ENCODE results near the gene CNBP. TPM values are rescaled to one million over a fixed set of nuclear protein-coding genes. Genes with fewer than 3 reads are reported as not detected.

CNBP gene
- total and polyA plus RNA-seq, 2 donors (not counting 1 experiment from before 2014, with no cell fraction given): 317 to 369 TPM

DNA sequence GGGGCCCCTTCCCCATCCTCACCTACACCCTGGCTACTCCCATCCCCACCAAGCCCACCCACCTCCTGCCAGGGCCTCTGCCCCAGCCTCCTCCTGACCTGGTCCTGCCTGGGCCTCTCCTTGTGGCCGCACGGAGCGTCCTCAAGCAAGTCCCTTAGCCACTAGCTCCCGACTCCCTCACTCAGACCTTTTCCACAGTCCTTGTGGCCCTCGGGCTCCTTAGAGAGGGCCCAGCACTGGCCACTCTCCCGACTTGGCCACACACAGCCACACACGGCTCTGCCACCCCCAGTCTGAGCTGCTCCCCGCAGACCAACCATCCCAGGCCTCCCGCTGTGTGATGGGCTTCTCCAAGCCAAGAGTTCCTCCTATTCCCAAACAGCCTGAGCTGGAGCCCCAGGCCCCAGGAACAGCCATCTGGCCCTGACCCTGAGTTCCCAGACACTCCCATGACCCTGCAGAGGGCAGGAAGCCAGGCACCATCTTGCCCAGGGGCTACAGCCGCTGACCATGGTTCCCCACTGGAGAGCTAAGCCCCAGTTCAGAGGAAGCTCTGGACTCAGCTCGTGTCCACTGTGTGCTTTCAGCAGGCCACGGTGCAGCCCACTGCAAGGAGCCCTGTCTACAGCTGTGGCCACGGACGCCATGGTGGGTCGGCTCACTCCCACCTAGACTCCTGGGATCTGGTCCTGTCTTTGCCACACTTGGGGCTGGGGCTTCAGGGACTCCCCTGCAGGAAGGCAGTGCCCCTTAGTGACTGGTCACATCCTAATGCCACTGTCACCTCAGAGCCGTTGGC is 55.1 kb downstream of the CNBP start:
- Histone ChIP-seq H3K4me1 (ENCODE audit: control insufficient read depth, extremely low read depth, insufficient read depth, low read length) (peaks cover 4% of the 10 kb centered on the region), H4K20me1 (ENCODE audit: control insufficient read depth, extremely low read depth, insufficient read depth, low read length) (no peaks in the 10 kb centered on the region), H3K9ac (ENCODE audit: insufficient read depth, low read length) (no peak overlapping the region), H2AFZ (ENCODE audit: low read length) (no peak overlapping the region), H3K9me3 (ENCODE audit: control insufficient read depth, insufficient read depth, low read depth, low read length) (no peaks in the 10 kb centered on the region), H3K27ac (ENCODE audit: insufficient read depth, low read length) (no peak overlapping the region), H3K36me3 (ENCODE audit: control insufficient read depth, insufficient read depth, low read length) (peaks cover 18% of the 10 kb centered on the region), H3K79me2 (ENCODE audit: control insufficient read depth, insufficient read depth, low read length) (no peaks in the 10 kb centered on the region), H3K27me3 (ENCODE audit: control insufficient read depth, insufficient read depth, low read length) (no peaks in the 10 kb centered on the region), H3K4me3 (replicated peaks in 1 of 4; ENCODE audit: control extremely low read depth in 1 of 4, insufficient read depth in 1 of 4, low read depth in 3 of 4, low read length in 4 of 4) (no peak overlapping the region), H3K4me2 (ENCODE audit: extremely low read depth, insufficient read depth, low read length) (no peak overlapping the region)
- no peak for DNase-seq (ENCODE audit: low read depth in 2 of 2)
- TF ChIP-seq, protein P1, sequence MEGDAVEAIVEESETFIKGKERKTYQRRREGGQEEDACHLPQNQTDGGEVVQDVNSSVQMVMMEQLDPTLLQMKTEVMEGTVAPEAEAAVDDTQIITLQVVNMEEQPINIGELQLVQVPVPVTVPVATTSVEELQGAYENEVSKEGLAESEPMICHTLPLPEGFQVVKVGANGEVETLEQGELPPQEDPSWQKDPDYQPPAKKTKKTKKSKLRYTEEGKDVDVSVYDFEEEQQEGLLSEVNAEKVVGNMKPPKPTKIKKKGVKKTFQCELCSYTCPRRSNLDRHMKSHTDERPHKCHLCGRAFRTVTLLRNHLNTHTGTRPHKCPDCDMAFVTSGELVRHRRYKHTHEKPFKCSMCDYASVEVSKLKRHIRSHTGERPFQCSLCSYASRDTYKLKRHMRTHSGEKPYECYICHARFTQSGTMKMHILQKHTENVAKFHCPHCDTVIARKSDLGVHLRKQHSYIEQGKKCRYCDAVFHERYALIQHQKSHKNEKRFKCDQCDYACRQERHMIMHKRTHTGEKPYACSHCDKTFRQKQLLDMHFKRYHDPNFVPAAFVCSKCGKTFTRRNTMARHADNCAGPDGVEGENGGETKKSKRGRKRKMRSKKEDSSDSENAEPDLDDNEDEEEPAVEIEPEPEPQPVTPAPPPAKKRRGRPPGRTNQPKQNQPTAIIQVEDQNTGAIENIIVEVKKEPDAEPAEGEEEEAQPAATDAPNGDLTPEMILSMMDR (conservative IDR thresholded peaks at IDR 0.05 in 1 of 2, IDR thresholded peaks at IDR 0.05 in 1 of 2; ENCODE audit: low read depth in 1 of 2, low read length in 2 of 2): no peak
- no peak for TF ChIP-seq EZH2 (IDR thresholded peaks at IDR 0.05; ENCODE audit: low read length, missing control alignments)

DNA sequence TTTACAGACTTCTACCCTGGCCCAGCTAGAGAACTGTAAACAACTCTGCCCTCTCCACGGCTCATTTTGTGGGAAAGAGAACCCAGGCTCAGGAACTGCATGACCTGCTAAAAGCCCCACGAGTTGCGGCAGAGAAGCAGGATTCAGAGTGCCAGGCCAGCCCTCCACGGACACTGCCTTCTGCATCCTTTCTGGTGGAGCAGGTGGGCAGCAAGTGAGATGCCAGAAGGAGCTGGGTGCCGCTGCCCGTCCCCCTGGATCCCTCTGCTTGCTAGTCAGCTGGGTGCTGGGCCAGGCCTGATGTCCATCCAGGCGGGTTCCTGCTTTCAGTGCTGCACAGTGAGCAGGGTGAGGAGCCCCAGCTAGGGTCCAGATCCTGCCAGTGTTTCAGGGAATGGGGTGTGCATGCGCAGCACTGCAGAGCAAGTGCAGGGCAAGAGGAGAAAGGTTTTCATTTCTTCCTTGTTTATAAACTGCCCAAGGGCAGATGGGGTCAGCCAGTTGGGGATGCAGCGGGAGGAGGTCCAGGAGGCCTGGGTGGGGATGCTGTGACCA is 56.9 kb downstream of the CNBP start:
- Histone ChIP-seq H3K27ac (ENCODE audit: insufficient read depth, low read length) (no peak overlapping the region), H3K4me3 (replicated peaks in 1 of 4; ENCODE audit: control extremely low read depth in 1 of 4, insufficient read depth in 1 of 4, low read depth in 3 of 4, low read length in 4 of 4) (no peak overlapping the region), H3K79me2 (ENCODE audit: control insufficient read depth, insufficient read depth, low read length) (no peaks in the 10 kb centered on the region), H2AFZ (ENCODE audit: low read length) (no peak overlapping the region), H3K9me3 (ENCODE audit: control insufficient read depth, insufficient read depth, low read depth, low read length) (no peaks in the 10 kb centered on the region), H4K20me1 (ENCODE audit: control insufficient read depth, extremely low read depth, insufficient read depth, low read length) (no peaks in the 10 kb centered on the region), H3K27me3 (ENCODE audit: control insufficient read depth, insufficient read depth, low read length) (no peaks in the 10 kb centered on the region), H3K9ac (ENCODE audit: insufficient read depth, low read length) (no peak overlapping the region), H3K4me1 (ENCODE audit: control insufficient read depth, extremely low read depth, insufficient read depth, low read length) (peaks cover 14% of the 10 kb centered on the region), H3K4me2 (ENCODE audit: extremely low read depth, insufficient read depth, low read length) (peak overlapping the region; percentile 13), H3K36me3 (ENCODE audit: control insufficient read depth, insufficient read depth, low read length) (peaks cover 16% of the 10 kb centered on the region)
- TF ChIP-seq EZH2 (IDR thresholded peaks at IDR 0.05; ENCODE audit: low read length, missing control alignments): no peak
- TF ChIP-seq, protein P1 (conservative IDR thresholded peaks at IDR 0.05 in 1 of 2, IDR thresholded peaks at IDR 0.05 in 1 of 2; ENCODE audit: low read depth in 1 of 2, low read length in 2 of 2): no peak
- no peak for DNase-seq (ENCODE audit: low read depth in 2 of 2)

DNA sequence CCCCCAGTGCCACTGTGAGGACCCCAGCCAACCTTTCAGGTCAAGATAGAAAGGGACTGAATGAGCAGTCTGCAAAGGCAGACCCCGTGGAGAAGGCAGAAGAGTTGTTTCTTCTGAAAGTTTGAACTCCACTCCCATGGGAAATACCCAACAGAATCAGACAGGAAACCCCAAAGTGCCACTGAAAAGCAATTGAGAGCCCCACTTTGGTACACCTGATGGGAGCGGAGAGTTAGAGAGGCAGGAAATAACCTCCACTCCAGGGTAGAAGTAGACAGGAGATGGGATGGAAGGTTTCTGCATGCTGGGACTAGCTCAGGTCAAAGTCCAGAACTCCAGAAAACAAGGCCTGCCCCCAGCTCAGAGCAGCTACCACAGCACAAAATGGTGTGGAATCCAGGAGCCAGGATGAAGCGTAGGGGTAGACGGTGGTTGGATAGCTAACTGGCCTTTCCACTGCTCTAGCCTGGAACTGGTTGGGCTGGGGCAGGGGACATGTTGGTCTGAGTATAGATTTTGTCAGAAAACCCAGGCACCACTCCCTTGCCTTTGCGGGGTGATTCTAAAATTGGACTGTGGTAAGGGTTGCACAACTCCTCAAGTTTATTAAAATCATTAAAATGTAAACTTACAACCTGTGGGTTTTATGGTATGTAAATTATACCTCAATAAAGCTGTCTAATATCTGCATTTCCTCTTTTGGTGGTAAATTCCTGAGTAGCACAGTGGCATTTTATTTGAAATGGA is 60.2 kb downstream of the CNBP start:
- H3K9ac ChIP-seq (ENCODE audit: insufficient read depth, low read length): no peak overlapping the region
- H3K36me3 ChIP-seq (ENCODE audit: control insufficient read depth, insufficient read depth, low read length): peaks cover 1% of the 10 kb centered on the region
- H4K20me1 ChIP-seq (ENCODE audit: control insufficient read depth, extremely low read depth, insufficient read depth, low read length): no peaks in the 10 kb centered on the region
- H3K79me2 ChIP-seq (ENCODE audit: control insufficient read depth, insufficient read depth, low read length): peaks cover 17% of the 10 kb centered on the region
- H3K4me2 ChIP-seq (ENCODE audit: extremely low read depth, insufficient read depth, low read length): peak overlapping the region; percentile 56
- H3K4me1 ChIP-seq (ENCODE audit: control insufficient read depth, extremely low read depth, insufficient read depth, low read length): peaks cover 20% of the 10 kb centered on the region
- DNase-seq (ENCODE audit: low read depth in 2 of 2): peak in 1 of 2 donors; percentile 65
- H3K9me3 ChIP-seq (ENCODE audit: control insufficient read depth, insufficient read depth, low read depth, low read length): no peaks in the 10 kb centered on the region
- H3K27ac ChIP-seq (ENCODE audit: insufficient read depth, low read length): no peak overlapping the region
- no peak overlapping the region for H2AFZ ChIP-seq (ENCODE audit: low read length)
- no peaks in the 10 kb centered on the region for H3K27me3 ChIP-seq (ENCODE audit: control insufficient read depth, insufficient read depth, low read length)
- H3K4me3 ChIP-seq (replicated peaks in 1 of 4; ENCODE audit: control extremely low read depth in 1 of 4, insufficient read depth in 1 of 4, low read depth in 3 of 4, low read length in 4 of 4): no peak overlapping the region
- TF ChIP-seq EZH2 (IDR thresholded peaks at IDR 0.05; ENCODE audit: low read length, missing control alignments): no peak
- TF ChIP-seq, protein P1 (conservative IDR thresholded peaks at IDR 0.05 in 1 of 2, IDR thresholded peaks at IDR 0.05 in 1 of 2; ENCODE audit: low read depth in 1 of 2, low read length in 2 of 2): no peak

Data from fibroblast of lung (primary cell).